GM18526 (cell line): ENCODE results near the gene SLC6A14.

Experiments
- POLR2A ChIP-seq: IDR thresholded peaks from 3 replicates; pipeline ENCODE4 v1.6.1; 2011; ENCODE audit not compliant: insufficient read length; ENCODE audit errors: extremely low read depth

The SLC6A14 gene

DNA sequence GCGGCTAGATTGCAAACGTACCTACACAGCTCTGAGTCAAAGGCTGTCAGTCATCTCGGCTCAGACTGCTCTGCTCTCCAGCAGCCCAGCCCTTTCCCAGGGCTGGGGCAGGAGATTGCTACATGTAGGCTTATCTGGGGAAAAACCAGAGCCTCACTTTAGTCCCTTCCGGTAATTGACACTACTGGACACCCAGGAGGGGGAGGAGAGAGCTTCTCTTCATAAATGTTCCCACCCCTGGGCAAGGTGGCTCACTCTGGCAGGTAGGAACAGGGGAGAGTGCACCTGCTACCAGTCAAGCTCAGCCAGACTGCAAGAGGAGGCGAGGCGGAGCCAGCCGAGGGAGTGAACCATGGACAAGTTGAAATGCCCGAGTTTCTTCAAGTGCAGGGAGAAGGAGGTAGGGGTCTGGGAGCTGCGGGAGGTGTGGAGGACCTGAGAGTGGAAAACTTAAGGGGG, at the start of gene SLC6A14:
SLC6A14 (plus strand) TSS at position 249 of the 459 bp plus-strand sequence; CDS start at position 353, 104 bp downstream.
- TF ChIP-seq POLR2A: no peak

GRCh38 chrX:116395752-116396151, 40.7 kb upstream of the SLC6A14 start:
- TF ChIP-seq POLR2A: no peak

- no peak for TF ChIP-seq POLR2A
Measured at GRCh38 chrX:116399681-116400080, 36.7 kb upstream of the SLC6A14 start.

- TF ChIP-seq POLR2A: no peak
Measured at GRCh38 chrX:116409219-116409618, 27.2 kb upstream of the SLC6A14 start.

DNA sequence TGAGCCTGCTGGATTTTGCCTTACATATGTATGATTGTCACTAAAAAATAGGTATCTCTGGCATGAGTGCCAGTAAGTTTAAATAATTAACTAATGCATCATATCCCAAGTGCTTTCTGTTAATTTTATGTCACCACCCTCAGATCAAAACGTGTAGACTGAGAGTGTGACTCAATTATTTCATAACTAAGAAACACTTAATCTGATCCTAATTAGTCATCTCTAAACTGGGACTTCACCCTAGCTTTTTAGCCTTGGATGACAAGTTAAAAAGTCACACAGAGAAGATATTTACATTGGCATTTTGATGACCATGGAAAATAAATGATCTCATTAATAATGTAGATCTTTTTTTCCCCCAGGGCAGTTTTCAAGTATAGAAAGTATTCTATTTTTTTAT, 23.1 kb upstream of the SLC6A14 start:
- TF ChIP-seq POLR2A: no peak

GRCh38 chrX:116417214-116417613, 19.2 kb upstream of the SLC6A14 start:
- no peak for TF ChIP-seq POLR2A

DNA sequence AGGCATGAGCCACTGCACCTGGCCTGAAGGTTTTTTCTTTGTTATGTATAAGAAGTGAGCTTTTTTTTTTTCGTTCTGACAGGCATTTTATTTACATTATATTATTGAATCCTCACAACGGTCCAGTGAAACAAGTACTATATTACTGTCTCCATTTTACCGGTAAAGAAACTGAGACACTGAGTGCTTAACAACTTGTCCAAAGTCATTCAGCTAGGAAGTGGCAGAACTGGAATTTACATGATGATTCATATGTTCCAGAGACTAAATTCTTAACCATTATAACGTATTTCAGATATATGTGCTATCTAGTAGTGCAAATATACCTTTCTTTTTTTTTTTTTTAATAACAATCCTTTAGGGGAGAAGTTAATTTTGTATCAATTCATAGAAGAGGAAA, 18.4 kb upstream of the SLC6A14 start:
- no peak for TF ChIP-seq POLR2A

- no peak for TF ChIP-seq POLR2A
Measured at GRCh38 chrX:116427978-116428377, 8.4 kb upstream of the SLC6A14 start.

DNA sequence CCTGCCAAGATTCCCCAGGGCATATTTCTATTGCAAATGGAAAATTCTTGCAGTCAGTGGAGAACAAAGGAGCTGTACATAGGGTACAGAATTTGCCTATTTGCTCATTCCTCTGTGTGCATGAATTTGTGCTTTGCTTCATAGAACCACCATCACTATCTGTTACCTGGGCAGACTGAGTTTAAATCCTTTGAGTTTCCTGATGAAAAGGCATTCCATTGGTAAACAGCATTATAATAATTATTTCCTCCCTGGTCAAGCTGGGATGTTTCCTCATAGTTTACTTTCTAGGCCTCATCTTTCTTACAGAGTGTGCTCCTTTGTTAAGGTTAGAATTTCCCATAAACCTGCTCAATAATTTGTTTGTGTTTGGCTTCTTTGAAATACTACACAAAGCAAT, 809 bp upstream of the SLC6A14 start:
- TF ChIP-seq POLR2A: no peak

DNA sequence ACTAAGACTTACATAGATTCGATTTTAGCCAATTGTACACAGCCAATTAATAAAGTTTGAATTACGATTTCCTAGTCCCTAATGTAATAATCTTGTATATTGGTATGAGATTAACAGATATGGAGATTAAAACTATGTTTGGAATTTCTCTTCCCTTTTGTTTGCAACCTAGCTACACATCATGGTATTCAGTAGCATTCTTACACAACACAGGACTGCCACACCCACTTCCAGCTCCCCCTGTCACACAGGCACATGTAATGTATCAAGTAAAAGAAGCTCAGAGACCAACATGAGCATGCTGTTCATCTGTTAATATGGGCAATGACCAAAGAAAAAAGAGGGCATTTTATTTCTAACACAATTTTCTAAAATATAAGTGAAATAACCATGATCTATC, 12.8 kb downstream of the SLC6A14 start:
- TF ChIP-seq POLR2A: no peak

DNA sequence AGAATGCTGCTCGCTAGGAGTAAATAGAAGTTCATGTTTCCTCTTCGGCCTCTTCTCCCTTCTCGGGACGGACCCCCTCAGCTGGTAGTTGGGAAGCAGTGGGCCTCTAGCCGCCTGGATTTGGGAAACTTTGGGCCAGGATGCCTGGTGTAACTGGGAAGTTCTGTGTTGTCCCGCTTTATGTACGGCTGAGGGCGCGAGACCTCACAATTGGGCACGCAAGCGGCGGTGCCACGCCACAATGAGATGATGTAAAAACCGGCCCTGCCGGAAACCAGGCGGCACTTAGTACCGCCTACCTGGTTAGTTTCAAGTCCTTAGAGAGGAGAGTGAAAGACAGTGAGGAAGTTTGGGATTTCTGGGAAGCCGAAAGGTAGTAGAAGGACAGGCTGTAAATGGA, 26.4 kb downstream of the SLC6A14 start, which contains the start of gene CT83:
CT83 (minus strand) TSS at position 155 of the 400 bp plus-strand sequence; CDS start at position 35, 120 bp downstream.
- no peak for TF ChIP-seq POLR2A

GRCh38 chrX:116480059-116480458, 43.7 kb downstream of the SLC6A14 start:
- TF ChIP-seq POLR2A: no peak

DNA sequence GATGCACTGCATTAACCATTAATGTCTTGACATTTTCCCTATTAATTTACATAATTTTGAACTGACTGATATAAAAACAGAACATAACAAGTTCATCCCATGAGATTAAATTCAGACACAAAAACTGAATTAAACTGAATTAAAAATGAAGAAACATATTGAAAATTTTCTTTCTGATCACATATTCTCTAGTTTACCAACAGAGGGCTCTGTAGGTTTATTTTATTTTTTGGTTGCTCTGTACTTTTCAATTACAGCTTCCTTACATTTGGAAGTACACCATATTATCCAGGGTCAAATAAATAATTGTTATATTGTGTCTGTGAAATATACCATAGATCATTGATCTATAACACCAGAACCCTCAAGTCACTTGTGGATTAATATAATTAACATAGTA, 53.7 kb downstream of the SLC6A14 start:
- no peak for TF ChIP-seq POLR2A

DNA sequence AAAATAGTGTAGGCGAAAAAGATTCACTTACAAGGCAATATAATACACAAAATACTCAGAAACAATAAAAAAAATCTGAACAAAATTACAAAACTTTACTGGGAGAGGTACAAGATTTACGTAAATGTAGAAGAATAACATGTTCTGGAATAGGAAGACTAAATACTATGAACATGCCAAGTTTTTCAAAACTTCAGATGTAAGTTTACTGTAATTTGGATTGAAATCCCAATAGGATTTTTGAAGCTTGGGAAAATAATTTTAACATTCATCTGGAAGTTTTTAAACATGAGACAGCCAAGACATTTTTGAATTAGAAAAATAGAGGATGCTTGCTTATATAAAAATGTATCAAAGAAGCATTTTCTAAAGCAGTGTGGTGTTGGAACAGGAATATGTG, 56.9 kb downstream of the SLC6A14 start:
- TF ChIP-seq POLR2A: no peak

- no peak for TF ChIP-seq POLR2A
Measured at GRCh38 chrX:116499780-116500179, 63.4 kb downstream of the SLC6A14 start.
